Mesothelial cell of epicardium (in vitro differentiated cells): ENCODE data around the gene CDHR1. TPM values are rescaled to one million over a fixed set of nuclear protein-coding genes. Genes with fewer than 3 reads are reported as not detected.
"Not testable (repeated sequence)": the region's sequence is repeated elsewhere in the genome, so short reads cannot be mapped to it uniquely, and the experiment has no call there.

ENCODE experiments used
- DNase-seq, 2 experiments: peaks; one replicate each; pipeline ENCODE4 v3.0.0; 2021; ENCODE audit warnings: low spot score in 2 of 2; ENCODE audit not compliant: unreplicated experiment in 2 of 2
- H3K27ac Mint-ChIP-seq: 2 replicates; pipeline ENCODE4 v1.8.0; 2021; ENCODE audit warnings: mixed read lengths
- H3K27me3 Mint-ChIP-seq: 2 replicates; pipeline ENCODE4 v1.8.0; 2021; ENCODE audit warnings: low read depth, mixed read lengths
- H3K36me3 Mint-ChIP-seq: 2 replicates; pipeline ENCODE4 v1.8.0; 2021; ENCODE audit warnings: mixed read lengths
- H3K4me1 Mint-ChIP-seq: 2 replicates; pipeline ENCODE4 v1.8.0; 2021; ENCODE audit warnings: mixed read lengths
- H3K4me3 Mint-ChIP-seq: 2 replicates; pipeline ENCODE4 v1.8.0; 2021; ENCODE audit warnings: mild to moderate bottlenecking, moderate library complexity, mixed read lengths
- H3K9me3 Mint-ChIP-seq: 2 replicates; pipeline ENCODE4 v1.8.0; 2021; ENCODE audit warnings: mixed read lengths
- CTCF ChIP-seq: fragments of 200-600 bp; sonication (generic); IDR thresholded peaks from one replicate; pipeline ENCODE4 v1.5.0; 2021; ENCODE audit warnings: antibody characterized with exemption; ENCODE audit not compliant: unreplicated experiment
- total RNA-seq: library from RNA; stranded (reverse); gene quantifications from 3 replicates; pipeline ENCODE4 v1.2.1, GENCODE V29; 2021

CDHR1 gene
- total RNA-seq, 1 donor from 2014 or later, result 0.25 TPM

GRCh38 chr10:84171700-84172466, 22.5 kb upstream of the CDHR1 start:
- peak overlapping the region; percentile 77 for H3K27ac Mint-ChIP-seq
- H3K27me3 Mint-ChIP-seq, H3K9me3 Mint-ChIP-seq, DNase-seq, H3K36me3 Mint-ChIP-seq, H3K4me1 Mint-ChIP-seq, H3K4me3 Mint-ChIP-seq: not testable (repeated sequence)

GRCh38 chr10:84172467-84173356, 21.6 kb upstream of the CDHR1 start:
- peaks cover under 1% of the 10 kb centered on the region for H3K9me3 Mint-ChIP-seq
- peak overlapping the region; percentile 77 for H3K27ac Mint-ChIP-seq
- no peak overlapping the region for H3K4me3 Mint-ChIP-seq
- no peak for TF ChIP-seq CTCF
- H3K4me1 Mint-ChIP-seq, result no peaks in the 10 kb centered on the region
- H3K27me3 Mint-ChIP-seq, result no peaks in the 10 kb centered on the region
- no peak for DNase-seq
- H3K36me3 Mint-ChIP-seq, result no peaks in the 10 kb centered on the region

- no peak for DNase-seq
- Mint-ChIP-seq H3K36me3 (no peaks in the 10 kb centered on the region), H3K9me3 (no peaks in the 10 kb centered on the region), H3K27me3 (no peaks in the 10 kb centered on the region), H3K27ac (no peak within 1 kb of the TSS), H3K4me1 (no peaks in the 10 kb centered on the region), H3K4me3 (no peak within 1 kb of the TSS)
- no peak for TF ChIP-seq CTCF
Measured at GRCh38 chr10:84173501-84173929, 20.8 kb upstream of the CDHR1 start, which contains the start of gene GPR15LG. GPR15LG (plus strand) TSS chr10:84173801; CDS start chr10:84173852, 51 bp downstream.

GRCh38 chr10:84175436-84175835, 18.9 kb upstream of the CDHR1 start:
- TF ChIP-seq CTCF, result no peak
- no peak overlapping the region for H3K4me3 Mint-ChIP-seq
- H3K4me1 Mint-ChIP-seq, result no peaks in the 10 kb centered on the region
- DNase-seq, result no peak
- H3K27me3 Mint-ChIP-seq, result no peaks in the 10 kb centered on the region
- no peaks in the 10 kb centered on the region for H3K9me3 Mint-ChIP-seq
- no peak overlapping the region for H3K27ac Mint-ChIP-seq
- no peaks in the 10 kb centered on the region for H3K36me3 Mint-ChIP-seq

GRCh38 chr10:84176351-84176750, 18.0 kb upstream of the CDHR1 start:
- H3K27me3 Mint-ChIP-seq, result no peaks in the 10 kb centered on the region
- H3K27ac Mint-ChIP-seq, result no peak overlapping the region
- no peaks in the 10 kb centered on the region for H3K36me3 Mint-ChIP-seq
- H3K4me3 Mint-ChIP-seq, result no peak overlapping the region
- no peak for DNase-seq
- H3K9me3 Mint-ChIP-seq, result no peaks in the 10 kb centered on the region
- TF ChIP-seq CTCF, result no peak
- H3K4me1 Mint-ChIP-seq, result no peaks in the 10 kb centered on the region
